GM21619 (cell line): ENCODE measurements around the gene COLEC11.
"Not testable (repeated sequence)": the region's sequence is repeated elsewhere in the genome, so short reads cannot be mapped to it uniquely, and the experiment has no call there.

Experiments
- ATAC-seq: cut with Tn5 transposase; IDR thresholded peaks from one replicate; pipeline ENCODE4 v1.9.1; 2021; ENCODE audit not compliant: unreplicated experiment

Gene COLEC11

GRCh38 chr2:3651691-3652648, 57.1 kb downstream of the COLEC11 start:
- peak; percentile 84 for ATAC-seq

GRCh38 chr2:3652896-3653625, 58.1 kb downstream of the COLEC11 start:
- ATAC-seq, result no peak

GRCh38 chr2:3654011-3654410, 59.1 kb downstream of the COLEC11 start:
- no peak for ATAC-seq

DNA sequence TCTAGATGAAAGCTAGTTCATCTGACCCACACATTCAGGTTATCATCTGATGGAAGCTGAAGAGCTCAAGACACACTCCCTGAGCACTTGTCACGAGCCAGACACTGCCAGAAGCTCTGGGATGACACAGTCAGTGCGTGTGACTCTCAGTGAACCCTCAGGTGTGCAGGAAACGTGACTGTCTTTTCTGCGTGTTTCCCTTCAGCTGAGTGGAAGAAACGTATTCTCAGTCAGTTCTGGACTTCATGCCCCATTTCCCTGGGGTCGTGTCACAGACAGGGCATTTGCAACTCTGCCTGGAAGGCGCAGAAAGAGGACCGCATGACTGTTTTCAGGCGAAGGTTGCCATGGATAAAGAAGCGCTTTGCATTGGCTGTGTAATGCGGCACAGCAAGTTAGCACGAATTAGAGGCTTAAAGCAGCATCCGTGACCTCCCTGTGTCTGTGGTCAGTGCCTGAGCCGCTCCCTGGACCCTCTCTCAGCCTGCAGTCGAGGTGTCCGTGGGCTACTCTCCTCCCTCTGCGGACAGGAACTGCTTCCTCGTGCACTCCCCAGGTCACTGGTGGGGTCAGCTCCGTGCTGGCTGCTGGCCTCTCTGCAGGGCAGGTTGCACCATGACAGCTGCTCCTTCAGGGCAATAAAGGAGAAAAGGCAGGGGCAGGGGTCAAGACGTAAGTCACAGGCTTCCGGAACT, 59.8 kb downstream of the COLEC11 start:
- no peak for ATAC-seq

- ATAC-seq, result no peak
Measured at GRCh38 chr2:3655871-3656761, 61.2 kb downstream of the COLEC11 start.

DNA sequence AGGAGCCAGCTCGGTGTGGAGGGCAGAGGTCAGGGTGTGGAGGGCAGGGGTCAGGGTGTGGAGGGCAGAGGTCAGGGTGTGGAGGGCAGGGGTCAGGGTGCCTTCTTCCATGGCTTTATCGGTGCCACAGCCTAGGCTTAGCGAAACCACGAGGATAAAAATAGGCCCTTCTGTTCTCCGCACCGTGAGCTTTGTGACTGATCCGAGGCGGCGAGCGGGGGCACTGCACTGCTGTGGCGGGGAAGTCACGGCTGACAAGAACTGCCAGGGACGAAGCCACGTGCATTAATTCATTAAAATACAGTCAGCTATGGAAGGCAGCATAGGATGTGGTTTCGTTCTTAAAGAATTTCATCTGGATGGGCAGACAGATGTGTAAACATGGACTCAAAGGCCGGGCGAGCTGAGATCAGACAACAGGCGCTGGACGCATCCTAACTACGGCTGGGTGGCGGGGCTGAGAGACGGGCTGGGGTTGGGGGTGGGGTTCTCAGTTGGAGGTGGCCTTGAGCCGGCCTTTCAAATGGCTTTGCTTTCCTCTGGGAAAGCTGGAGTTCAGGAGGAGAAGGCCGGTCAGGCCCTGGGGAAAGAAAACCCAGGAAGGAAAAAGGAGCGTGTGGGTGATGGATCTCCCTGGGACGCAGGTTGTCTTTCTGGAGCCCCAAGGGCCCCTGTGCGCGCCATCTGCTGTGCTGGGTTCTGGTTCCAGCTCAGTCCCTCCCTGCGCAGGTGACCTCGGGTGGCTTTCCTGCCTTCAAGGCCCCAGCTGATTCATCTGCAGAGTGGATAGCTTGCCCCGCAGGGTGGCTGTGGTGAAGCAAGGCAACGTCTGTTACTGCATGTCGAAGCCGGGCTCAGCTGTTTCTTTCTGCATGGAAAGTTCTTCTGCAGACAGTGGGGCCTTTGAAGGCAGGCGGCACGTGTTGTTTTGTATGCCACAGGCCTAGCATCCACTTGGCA, 62.1 kb downstream of the COLEC11 start:
- ATAC-seq, result no peak

- ATAC-seq, result no peak
Measured at GRCh38 chr2:3657881-3658280, 63.0 kb downstream of the COLEC11 start, which contains the start of gene ALLC. TSS of gene ALLC (plus strand) at chr2:3658200. CDS start at chr2:3671158, 12,958 bp downstream.

DNA sequence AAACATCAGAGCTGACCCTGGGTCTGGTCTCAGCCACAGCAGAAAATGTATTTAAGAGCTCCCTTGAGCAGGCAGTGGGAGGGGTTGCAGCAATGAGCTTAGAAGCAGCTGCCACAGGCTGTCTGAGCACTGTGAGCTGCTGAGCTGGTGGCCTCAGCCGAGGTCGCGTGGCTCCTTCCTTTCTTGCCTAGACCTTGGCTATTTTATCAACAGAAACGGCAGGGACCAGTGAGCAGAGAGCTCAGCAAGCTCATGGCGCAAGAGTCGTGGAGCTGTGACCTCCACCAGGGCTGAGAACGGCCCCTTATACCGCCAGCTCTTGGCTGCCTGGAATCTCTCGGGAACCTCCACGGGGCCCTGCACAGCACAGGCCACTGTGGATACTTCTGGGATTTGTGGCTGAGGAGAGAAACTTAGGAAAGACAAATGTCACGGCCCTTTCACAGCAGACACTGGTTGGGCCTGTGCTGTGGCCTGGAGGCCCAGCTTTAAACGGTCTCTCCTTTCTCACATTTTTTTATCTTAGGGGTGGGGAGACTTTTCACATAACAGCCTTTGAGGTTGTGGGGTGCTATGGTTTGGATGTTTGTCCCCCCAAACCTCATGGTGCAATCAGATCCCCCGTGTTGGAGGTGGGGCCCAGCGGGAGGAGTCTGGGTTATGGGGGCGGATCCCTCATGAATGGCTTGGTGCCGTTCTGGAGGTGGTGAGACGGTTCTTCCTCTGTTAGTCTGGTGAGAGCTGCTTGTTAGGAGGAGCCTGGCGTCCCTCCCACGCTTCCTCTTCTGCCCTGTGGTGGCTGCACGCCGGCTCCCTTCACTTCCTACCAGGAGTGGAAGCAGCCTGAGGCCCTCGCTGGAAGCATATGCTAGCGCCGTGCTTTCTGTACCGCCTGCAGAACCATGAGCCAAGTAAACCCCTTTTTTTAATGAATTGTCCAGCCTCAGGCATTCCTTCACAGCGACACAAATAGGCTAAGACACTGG, 64.8 kb downstream of the COLEC11 start:
- ATAC-seq, result no peak

DNA sequence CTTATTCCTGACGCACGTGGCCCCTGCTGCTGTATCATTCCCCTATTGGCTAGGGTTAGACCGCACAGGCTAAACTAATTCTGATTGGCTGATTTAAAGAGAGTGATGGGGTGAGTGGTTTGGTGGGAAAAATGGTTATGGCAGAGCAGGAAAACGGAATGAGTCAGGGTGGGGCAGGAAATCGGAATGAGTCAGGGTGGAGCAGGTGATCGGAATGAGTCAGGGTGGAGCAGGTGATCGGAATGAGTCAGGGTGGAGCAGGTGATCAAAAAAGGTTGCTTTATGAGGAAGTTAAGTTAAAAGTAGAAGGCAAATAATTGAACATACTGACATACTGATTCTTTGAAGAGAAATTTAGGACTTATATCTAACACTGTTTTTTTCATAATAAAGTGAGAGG, 65.7 kb downstream of the COLEC11 start:
- not testable (repeated sequence) for ATAC-seq

DNA sequence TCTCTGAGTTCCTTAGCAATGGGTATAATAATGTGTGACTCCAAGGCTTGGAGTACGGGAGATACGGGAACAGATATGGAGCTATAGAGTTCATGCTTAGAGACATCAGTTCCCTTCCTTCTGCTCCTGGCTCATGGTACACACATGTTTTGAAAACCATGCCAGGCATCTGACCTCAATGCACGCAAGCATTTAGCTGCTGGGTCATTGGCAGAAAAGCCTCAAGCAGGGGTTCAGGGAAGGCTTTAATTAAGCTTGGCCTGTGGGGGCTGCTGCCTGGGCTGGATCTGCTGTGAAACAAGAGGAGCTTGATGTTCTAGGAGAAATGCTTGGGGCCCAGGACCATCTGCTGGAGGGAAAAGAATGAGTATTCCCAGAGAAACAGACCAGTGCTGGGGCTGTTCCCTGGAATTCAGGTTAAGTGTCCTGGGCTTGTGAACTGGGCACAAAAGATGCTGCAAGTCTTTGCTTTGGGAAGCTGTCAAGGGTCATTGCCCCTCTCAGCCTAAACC, 66.3 kb downstream of the COLEC11 start:
- no peak for ATAC-seq

DNA sequence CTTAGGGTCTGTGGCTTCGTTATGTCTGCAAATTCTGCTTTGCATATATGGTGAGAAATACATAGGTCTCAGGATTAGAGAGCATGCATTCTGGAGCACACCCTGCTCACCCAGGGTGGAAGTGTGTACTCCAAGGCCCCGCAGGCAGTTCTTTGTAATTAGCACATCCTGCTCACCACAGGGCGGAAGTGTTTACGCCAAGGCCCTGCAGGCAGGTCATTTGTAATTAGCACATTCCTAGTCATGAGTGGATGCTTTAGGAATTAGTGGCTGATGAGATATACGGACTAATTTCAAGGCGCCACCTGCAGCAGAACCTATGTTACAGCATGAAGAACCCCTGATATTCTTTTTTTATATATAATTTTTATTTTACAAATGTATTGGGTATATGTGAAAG, 67.3 kb downstream of the COLEC11 start:
- ATAC-seq, result no peak

DNA sequence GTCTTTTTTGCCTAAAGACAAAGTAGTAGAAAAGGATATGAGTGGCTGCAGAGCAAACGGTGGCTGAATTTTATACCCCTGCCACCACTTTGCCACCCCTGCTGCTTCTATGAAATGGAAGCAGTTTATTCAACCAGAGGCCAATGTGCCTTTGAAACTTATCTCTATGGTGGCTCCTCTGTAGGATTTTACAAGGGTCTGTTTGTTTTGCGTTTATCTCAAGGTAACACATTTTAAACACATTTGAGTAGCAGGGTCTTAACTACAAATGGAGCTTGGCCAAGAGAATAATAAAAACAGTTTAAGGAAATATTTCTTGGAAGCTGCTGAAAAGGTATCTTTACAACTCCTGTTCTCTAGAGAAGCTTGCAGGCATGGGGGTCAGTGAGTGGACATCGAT, 69.2 kb downstream of the COLEC11 start:
- no peak for ATAC-seq

- no peak for ATAC-seq
Measured at GRCh38 chr2:3664925-3665324, 70.0 kb downstream of the COLEC11 start.

- ATAC-seq, result no peak
Measured at GRCh38 chr2:3665886-3666612, 71.1 kb downstream of the COLEC11 start.

GRCh38 chr2:3666613-3666975, 71.7 kb downstream of the COLEC11 start:
- no peak for ATAC-seq

- no peak for ATAC-seq
Measured at GRCh38 chr2:3667151-3667631, 72.3 kb downstream of the COLEC11 start.

DNA sequence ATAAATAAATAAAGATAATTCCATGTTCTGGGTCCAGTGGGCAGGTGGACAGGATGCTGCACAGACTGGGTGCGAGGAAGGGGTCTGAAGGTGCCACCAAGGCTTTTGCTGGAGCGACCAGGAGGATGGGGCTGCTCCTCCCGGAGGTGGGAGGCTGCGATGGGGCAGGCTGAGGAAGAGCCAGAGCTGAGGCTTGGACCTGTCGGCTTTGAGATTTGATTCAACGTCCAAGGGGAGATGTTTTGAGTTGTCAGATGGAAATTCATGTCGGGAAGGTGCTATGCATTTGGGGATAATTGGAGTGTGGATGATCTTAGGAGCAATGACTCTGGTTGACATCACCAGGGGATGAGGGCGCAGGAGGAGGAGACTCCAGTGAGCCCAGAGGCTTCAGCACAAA, 74.7 kb downstream of the COLEC11 start:
- no peak for ATAC-seq
